GM18502 (cell line): ENCODE data around the gene PTPRM.

Experiments used
- ATAC-seq: cut with Tn5 transposase; IDR thresholded peaks from one replicate; pipeline ENCODE4 v1.9.1; 2021; ENCODE audit warnings: mild to moderate bottlenecking; ENCODE audit not compliant: unreplicated experiment, poor library complexity

Gene PTPRM

DNA sequence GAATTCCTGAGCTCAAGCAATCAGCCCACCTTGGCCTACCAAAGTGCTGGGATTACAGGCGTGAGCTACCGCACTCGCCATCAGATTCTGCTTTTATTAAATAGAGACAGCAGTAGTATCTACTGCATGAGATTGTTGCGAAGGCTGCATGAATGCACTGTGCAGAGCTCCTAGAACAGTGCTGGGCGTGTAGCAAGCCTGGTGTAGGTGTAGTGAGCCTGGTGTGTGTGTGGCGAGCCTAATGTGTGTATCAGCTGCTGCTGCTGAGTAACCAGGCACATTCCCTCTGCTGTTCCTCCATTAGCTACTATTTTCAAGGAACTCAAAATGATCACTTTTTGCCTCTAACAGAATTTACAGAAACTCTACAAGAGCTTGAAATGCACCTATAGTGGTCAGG, 57.6 kb downstream of the PTPRM start:
- no peak for ATAC-seq

DNA sequence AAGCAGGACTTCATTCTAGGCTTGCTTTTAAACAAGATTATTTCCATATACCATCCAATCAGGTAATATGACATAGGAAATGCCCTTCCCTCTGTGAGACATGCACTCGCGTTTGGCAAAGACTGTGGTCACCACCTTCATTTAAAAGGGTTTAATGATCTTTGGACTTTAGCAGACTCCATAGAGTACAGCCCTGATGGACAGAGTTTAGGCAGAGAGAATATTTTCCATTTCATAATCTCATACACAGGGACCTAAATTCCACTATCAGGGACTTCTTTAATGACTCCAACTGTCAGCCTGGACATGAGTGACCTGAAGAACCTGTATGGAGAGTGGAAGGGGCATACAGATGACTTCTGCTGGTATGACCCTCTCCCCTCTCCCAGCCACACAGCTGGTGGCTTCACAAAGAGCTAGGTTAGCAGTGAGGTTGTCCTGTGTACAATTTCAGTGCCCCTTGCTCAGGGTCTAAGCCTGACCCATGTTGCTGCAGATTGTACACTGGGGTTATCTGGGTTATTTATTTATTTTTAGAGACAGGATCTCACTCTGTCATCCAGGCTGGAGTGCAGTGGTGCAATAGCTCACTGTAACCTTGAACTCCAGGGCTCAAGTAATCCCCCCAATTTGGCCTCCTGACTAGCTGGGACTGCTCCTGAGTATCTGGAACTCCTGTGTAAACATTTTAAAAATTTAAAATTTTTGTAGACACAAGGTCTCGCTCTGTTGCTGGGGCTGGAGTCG, 59.2 kb downstream of the PTPRM start:
- ATAC-seq, result no peak

DNA sequence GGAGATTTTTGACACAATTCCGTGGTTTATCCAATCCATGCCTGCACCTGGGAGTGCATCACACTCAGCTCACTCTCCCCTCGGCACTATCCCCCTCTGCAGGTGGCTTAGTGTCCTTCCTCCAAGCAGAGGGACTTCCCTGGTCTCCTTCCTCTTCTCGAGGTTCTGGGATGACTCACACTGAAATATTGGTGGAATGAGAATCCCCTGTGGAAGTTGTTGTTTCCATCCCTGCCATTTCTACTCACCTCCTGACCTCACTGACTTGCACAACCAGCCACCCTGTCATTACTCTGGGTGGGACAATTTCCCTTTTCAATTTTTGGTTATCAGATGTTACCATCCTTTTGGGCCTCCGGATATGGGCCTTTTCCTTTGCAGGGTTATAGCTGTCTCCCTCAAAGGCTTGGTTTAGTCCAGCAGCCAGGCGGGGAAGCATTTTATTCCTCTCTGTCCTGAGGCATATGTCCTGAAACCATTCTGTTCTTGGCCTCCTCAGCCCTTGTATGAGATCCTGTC, 59.9 kb downstream of the PTPRM start:
- ATAC-seq, result no peak

DNA sequence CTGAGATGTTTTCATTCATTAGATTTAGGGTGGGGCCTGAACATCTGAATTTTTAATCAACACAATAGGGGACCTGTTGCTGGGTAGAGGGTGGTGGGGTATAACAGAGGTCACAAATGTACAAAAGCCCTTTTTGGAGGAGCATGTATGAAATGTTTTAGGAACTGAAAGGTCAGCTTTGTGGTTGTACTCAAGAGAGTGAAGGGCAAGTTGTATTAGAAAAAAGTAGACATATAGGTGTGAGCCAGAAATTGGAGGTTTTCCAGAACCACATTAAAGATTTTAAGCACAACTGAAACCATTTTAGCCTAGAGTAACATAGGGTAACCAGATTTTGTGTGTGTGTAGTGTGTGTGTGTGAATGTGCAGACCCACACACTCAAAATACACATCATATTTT, 62.3 kb downstream of the PTPRM start:
- no peak for ATAC-seq

DNA sequence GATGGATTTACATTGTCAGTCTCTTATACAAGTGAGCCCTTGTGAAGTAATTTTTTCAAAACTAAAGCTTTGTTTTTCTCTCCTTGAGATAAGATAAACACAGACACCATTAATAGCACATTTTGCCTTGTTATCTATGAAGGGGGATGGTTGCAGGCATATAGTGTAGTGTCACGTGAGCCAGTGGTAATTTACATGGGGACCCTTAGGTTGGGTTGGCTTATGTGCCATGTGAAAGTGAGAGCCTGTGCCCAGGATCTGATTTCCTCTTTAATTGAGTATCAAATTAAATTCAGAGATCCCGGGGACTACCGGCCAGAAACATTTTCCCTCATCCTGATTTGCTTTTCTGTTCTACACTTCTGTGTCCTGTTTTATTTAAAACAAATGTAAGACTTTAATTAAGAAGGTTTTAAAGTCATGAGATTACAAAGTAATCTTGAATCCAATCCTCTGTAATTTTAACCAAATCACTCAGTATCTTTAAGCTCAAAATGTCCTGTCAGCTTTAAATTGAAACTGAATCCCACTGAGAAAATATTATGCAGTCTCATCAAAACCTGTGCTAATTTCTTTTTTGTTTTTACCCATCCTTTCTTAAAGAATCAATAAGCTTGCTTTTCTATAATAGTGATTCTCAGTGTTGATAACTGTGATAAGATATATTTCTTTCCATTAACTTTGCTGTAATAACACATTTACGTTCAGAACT, 63.8 kb downstream of the PTPRM start:
- no peak for ATAC-seq

DNA sequence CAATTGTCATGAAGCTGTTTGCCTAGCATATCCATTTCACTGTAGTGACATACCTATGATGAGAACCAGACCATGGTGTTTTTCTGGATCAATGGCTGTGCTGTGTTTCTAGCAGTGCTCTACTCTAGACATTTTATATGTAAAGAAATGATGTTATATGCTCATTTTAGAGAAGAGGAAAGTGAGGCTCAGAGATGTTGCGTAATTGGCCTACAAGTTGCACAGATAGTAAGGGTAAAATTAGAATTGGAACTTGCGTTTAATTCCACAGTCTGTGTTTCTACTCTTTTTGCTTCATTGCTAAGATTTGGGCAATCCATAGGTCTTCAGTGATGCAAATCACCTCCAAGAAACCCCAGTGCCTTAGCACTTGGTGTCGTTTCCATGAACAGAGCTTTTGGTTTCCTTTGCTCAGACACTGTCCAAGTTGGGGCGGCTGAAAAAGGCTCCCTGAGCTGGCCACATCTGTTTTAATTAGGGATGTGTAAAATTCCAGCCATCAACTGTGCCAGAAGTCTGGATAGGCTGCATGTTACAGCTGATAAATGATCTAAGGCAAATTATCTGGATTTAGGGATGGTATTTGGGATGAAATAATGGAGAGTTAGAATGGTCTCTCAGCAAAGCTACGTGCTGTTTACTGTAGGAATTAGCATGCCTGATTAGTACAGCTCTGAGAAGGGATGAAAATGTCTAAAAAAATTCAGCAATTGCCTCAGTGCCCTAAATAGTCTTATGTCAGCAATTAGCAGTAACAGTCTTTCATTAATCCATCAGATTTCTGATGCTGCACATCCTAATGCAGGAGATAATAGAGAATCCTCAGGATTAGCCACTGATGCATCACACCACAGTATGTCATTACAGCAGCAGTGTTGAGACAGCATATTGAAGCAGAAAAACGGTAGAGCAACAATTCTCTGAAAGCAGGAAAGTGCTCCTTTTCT, 65.3 kb downstream of the PTPRM start:
- ATAC-seq, result no peak

DNA sequence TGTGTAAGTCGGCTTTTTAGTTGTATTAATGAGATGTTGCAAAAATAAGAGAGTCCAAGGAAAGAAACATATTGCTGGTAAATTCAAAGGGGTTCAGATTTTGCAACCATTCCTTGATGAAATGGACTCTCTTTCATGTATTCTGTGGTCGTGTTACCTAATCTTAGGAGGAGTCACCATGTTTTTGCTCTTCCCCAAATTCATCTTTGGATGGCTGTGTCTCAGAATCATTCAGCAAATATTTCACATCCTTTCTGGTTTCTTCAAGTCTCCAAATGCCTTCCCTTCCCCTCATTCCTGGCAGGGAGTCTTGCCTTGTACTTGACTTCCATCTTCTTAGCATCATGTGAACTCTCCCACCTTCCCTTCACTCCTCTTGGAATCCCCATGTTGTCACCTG, 66.1 kb downstream of the PTPRM start:
- ATAC-seq, result no peak

DNA sequence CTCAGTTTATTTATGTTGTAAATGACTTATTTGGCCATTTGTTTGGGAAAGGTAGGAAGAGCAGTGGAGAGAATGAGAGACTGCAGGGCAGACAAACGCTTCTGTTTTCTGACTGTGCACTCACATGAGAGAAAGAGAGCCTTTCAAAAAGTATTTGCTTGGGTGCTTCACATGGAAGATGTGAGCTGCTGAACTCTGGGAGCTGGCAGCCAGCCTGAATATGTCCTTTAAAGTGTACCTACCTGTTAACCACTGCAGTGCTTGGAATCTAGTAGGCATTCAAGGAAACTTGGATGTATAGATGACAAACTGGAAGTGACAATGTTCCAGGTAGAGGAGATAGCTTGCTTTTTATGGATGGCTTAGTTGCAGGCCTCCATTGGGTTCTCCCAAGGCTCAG, 68.8 kb downstream of the PTPRM start:
- ATAC-seq, result no peak

DNA sequence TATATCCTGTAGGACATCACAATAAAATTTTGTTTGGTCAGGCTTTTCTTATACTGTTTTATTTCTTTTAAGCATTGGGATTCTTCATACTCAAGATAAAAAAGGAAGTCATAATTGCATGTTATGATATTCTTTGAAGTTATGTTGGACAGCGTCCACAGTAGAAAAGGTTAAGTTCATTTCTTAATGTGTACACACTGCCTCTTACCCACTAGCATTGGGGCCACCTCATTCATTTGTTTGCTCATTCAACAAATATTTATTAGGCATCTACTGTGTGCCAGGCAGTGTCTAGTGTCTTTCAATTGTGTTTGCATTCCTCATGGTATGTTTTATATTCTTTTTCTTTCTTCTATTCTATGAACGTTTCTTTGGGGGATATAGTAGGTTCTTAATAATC, 70.2 kb downstream of the PTPRM start:
- ATAC-seq, result no peak

DNA sequence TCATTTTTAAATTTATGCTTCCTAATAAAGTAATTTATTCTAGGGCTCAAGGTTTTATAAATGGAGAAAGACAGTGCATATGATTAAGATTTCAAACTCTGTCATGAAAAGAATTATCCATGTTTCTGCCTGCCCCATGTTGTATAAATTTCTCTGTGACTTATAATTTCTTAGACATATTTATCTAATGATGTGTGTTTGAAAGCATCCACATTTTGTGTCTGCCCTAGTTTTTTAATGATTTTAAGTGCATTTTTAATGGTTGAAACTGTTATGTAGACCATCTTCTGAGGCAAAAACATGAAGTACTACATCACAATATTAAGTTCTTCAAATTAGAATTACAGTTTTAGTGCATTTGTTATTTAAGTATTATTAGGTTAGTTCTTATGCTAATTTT, 71.2 kb downstream of the PTPRM start:
- no peak for ATAC-seq

DNA sequence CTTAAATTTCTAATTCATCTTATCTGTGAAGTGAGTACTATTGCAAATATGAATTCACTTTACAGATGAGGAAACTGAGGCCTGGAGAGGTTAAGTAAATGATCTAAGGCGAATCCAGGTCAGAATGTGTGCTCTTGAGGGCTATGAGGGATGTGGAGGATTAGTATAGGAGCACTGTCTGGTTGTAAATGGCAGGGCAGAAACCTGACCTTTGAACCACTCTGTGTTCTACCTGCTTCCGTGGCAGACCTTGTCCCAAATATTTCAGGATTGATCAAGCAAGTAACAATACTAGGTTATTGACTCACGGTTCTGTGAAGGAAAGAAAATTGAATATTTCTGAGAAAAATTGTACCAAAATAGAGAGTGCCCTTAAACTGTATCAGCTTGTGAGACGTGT, 74.7 kb downstream of the PTPRM start:
- no peak for ATAC-seq

DNA sequence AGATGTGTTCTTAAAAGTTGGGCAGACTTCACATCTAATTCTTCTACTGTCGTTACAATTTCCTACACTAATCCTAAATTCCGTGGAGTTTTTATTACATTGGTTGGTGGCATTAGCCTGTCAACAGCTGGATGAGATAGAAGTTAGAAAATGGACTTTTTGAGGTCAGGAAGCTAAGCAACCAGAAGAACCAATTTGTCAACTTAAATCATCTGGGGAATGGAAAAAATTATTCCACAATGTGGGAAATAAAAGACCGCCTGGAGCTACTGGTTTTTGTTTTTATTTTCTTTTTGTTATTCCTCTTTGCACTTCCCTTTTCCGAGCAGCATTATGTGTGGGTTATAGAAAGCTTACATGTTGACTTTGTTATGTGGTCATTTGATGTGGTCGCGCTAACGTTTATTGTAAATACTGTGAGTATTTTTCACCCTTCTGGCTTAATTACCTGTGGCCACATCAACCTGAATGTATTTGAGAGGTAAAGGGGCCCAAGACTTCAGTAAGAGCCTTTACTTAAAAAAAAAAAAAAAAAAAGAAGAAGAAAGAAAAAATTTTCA, 75.3 kb downstream of the PTPRM start:
- no peak for ATAC-seq

DNA sequence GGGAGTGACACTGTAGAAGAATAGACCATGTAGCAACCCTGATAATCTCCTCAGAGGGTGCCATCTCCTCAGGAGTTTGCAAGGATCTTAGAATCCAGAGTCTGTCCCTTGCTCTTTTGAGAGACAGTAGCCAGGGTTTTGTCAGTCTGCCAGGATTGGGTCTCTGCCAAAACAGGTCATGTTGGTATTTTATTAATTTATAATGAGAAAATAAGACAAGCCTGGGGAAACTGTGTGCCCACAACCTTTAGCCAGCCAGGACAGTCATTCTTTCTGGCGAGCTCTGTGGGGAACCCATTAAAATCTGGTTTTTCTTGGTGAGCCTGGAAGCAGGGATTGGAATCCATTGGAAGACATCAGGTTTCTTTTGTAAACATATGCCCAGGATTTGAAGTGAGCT, 78.6 kb downstream of the PTPRM start:
- ATAC-seq, result no peak

DNA sequence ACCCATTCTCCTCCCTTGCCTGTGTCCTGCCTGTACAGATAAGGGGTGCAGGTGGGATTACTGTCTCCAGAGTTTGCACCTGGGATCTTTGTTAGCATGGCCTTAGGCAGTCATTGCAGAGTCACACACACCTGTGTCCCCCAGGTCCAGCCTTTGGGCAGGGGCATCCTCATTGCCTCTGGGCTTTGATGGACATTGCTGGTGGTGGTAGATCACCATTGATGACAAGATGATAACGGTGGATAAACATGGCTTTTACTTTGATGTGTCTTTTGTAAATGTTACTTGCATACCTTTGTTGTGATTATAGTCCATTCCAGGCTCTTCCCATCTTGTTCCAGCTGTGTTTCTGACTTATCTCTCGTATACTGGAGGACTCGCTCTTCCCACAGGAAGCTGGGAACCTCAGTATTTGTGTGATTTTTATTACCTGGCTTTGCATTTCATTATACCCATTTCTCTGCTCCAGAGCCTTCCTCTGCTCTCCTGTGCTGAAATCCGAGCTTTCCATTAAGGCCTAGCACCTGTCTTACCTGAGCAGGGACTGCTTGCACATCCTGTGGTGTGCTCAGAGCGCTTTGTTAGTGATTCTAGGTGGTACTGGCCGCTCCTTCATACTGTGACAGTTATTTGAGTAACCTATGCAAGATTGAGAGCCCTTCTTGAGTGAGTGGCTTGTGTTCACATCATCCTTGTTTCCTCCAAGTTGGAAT, 79.2 kb downstream of the PTPRM start:
- ATAC-seq, result no peak

DNA sequence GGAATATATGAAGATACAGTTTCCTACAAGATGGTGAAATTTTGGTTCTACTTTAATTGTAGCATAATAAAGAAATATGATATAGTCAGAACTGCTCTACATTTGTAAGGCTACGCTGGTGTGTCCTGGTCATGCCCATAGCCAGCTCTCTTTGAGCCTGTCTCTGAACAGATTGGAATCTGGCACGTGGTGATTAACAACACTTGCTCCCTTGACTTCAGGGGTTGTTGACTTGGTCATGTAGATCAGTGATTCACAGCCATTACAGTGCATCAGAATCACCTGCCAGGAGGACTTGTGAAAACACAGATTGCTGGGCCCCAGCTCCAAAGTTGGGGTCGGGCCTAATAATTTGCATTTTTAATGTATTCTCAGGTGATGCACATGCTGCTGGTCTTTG, 80.4 kb downstream of the PTPRM start:
- no peak for ATAC-seq

DNA sequence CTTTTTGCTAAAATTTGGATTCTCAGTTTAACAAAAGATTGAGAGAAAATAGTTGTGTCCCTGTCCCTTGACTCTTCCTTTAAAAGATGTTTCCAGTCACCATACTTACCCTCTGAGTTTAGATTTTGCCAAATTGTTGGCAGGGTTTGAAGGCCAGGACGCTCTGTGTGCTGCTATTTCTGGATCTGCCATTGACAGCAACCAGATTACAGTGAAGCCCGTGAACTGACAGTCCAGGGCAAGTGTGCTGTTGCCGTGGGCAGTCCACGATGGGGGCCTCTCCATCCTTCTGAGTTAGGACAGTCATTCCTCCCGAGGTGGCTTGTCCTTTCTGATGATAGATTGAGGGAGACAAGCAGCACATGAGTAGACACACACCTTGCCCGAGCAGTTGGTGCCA, 89.9 kb downstream of the PTPRM start:
- ATAC-seq, result no peak

DNA sequence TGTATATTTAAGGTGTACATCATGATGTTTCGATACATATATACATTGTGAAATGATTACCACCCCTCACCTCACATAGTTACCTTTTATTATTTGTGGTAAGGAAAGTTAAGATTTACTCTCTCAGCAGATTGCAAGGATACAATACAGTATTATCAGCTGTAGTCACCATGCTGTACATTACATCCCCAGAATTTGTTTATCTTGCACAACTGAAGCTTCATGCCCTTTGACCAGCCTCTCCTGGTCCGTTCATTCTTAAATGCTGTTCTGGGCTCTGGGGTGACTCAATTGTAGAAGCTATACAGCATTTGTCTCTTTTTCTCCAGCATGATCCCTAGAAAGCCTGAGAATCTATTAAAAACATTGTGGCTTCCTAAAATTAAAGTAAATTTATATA, 90.8 kb downstream of the PTPRM start:
- ATAC-seq, result no peak

DNA sequence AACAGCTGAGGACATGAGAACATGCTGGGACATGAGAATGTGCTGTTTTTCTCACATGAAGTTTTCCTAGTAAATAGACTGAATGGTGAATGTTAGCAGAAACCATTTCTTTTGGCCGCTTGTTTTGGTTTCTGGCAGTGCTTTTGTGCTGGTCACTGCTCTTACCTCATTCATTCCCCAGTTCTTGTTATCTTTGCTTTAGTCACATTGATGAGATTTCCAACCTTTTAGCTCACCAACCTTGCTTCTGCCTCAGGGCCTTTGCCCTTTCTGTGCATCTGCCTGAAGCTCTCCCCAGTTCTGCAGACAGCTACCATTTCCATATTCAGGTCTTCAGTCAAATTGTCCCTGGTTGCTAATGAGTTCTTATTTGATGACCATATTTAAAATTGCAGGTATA, 91.6 kb downstream of the PTPRM start:
- no peak for ATAC-seq

DNA sequence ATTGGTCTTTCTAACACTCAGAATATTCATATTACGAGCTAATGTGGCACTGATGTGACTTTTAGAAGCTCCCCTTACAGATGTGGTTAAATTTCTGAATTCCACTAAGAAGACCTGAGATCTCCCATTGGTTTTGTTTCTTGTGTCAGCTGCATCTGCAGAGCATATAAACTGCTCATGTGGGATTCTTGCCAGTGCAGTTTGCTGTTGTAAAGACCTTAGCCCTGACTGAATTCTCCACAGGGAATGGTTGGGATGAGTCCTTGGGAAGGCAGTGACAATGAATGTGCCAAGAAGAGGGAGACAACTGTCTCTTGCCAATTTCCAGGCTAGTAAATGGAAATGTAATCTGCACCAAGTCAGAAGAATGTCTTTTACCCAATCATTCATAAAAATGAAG, 94.1 kb downstream of the PTPRM start:
- no peak for ATAC-seq

DNA sequence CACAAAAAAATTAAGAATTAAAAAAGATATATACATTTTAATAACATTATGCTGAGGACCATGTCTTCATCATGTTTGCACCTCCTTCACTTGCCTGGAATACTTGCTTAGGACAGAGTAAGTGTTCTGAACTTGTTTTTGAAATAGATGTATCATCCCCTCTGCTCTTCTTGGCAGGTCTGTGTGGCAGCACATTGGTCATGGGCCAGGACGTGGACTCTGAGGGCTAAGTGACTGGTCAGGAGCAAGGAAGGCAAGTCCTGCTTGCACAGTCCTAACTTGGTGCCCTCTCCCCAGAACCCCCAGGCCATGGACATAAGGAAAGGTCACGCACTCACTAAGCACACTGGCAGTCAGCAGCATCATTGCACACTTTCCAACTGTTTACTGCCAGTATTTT, 95.8 kb downstream of the PTPRM start:
- no peak for ATAC-seq
